ENCODE results near the gene SPATA13.
A peak's percentile ranks its signal among the peaks of the same experiment; 100 is the strongest.
"Not testable (repeated sequence)": the region's sequence is repeated elsewhere in the genome, so short reads cannot be mapped to it uniquely, and the experiment has no call there.

SPATA13 gene

GRCh38 chr13:24160458-24161009, at the start of gene SPATA13:
TSS of gene SPATA13 (plus strand) at chr13:24160720. CDS start at chr13:24222930, 62,210 bp downstream.
- peak; percentile 73 for DNase-seq

GRCh38 chr13:24112791-24113190, 47.7 kb upstream of the SPATA13 start:
- DNase-seq, result no peak

GRCh38 chr13:24115671-24116070, 44.8 kb upstream of the SPATA13 start:
- no peak for DNase-seq

GRCh38 chr13:24116131-24116530, 44.4 kb upstream of the SPATA13 start:
- DNase-seq, result no peak

- DNase-seq, result no peak
These were observed 41.9 kb upstream of the SPATA13 start for GRCh38 chr13:24118576-24118975.

- DNase-seq, result no peak
These were observed 40.7 kb upstream of the SPATA13 start for GRCh38 chr13:24119626-24120508.

- DNase-seq, result not testable (repeated sequence)
These were observed 38.5 kb upstream of the SPATA13 start for GRCh38 chr13:24122045-24122444.

GRCh38 chr13:24122569-24122968, 38.0 kb upstream of the SPATA13 start:
- no peak for DNase-seq

GRCh38 chr13:24123761-24124160, 36.8 kb upstream of the SPATA13 start:
- DNase-seq, result no peak

GRCh38 chr13:24124789-24125476, 35.6 kb upstream of the SPATA13 start:
- DNase-seq, result no peak

GRCh38 chr13:24127116-24127631, 33.3 kb upstream of the SPATA13 start:
- DNase-seq, result no peak

- DNase-seq, result no peak
These were observed 32.4 kb upstream of the SPATA13 start for GRCh38 chr13:24128112-24128511.

GRCh38 chr13:24128962-24129361, 31.6 kb upstream of the SPATA13 start:
- no peak for DNase-seq

GRCh38 chr13:24129914-24130774, 30.4 kb upstream of the SPATA13 start:
- no peak for DNase-seq

GRCh38 chr13:24131749-24132148, 28.8 kb upstream of the SPATA13 start:
- no peak for DNase-seq

GRCh38 chr13:24133021-24133795, 27.3 kb upstream of the SPATA13 start:
- DNase-seq, result no peak

GRCh38 chr13:24134231-24134630, 26.3 kb upstream of the SPATA13 start:
- DNase-seq, result no peak

GRCh38 chr13:24134757-24135156, 25.8 kb upstream of the SPATA13 start:
- no peak for DNase-seq

- DNase-seq, result no peak
These were observed 24.7 kb upstream of the SPATA13 start for GRCh38 chr13:24135674-24136300.

GRCh38 chr13:24138911-24139310, 21.6 kb upstream of the SPATA13 start:
- DNase-seq, result no peak

- DNase-seq, result no peak
These were observed 19.1 kb upstream of the SPATA13 start for GRCh38 chr13:24141333-24141910.

Data from NCI-H2171 (cell line).